Neural cell (in vitro differentiated cells): ENCODE measurements around the gene PARP3. TPM values are rescaled to one million over a fixed set of nuclear protein-coding genes. Genes with fewer than 3 reads are reported as not detected.
A peak's percentile ranks its signal among the peaks of the same experiment; 100 is the strongest.

Experiments used
- H2AFZ ChIP-seq: fragments of 200-600, 300-800 bp; sonication (generic), shearing (Covaris generic); 2 replicates; pipeline ENCODE4 v1.6.0; 2014; ENCODE audit warnings: low read depth, mild to moderate bottlenecking, antibody characterized with exemption, low read length, moderate library complexity
- H3F3A ChIP-seq: fragments of 200-600 bp; shearing (Covaris generic); 2 replicates; pipeline ENCODE4 v1.6.1; 2016; ENCODE audit warnings: mild to moderate bottlenecking, moderate library complexity, mixed read lengths, antibody characterized with exemption, low read length; ENCODE audit not compliant: insufficient read depth, poor library complexity, severe bottlenecking
- H3K27ac ChIP-seq: fragments of 200-600, 300-800 bp; sonication (generic), shearing (Covaris generic); 2 replicates; pipeline ENCODE4 v1.5.1; 2014; ENCODE audit warnings: mild to moderate bottlenecking, low read length, moderate library complexity
- H3K27me3 ChIP-seq: fragments of 300-800, 200-600 bp; sonication (generic), shearing (Covaris generic); 2 replicates; pipeline ENCODE4 v1.6.0; 2014; ENCODE audit warnings: mild to moderate bottlenecking, low read depth, low read length, moderate library complexity; ENCODE audit not compliant: insufficient read depth
- H3K36me3 ChIP-seq: fragments of 300-800, 200-600 bp; sonication (generic), shearing (Covaris generic); 2 replicates; pipeline ENCODE4 v1.5.1; 2014; ENCODE audit warnings: mild to moderate bottlenecking, antibody characterized with exemption, low read length, moderate library complexity; ENCODE audit not compliant: insufficient read depth
- H3K4me2 ChIP-seq: fragments of 300-800, 200-600 bp; sonication (generic), shearing (Covaris generic); 2 replicates; pipeline ENCODE4 v1.6.0; 2014; ENCODE audit warnings: mild to moderate bottlenecking, low read length
- H3K4me3 ChIP-seq: fragments of 300-800, 200-600 bp; sonication (generic), shearing (Covaris generic); 2 replicates; pipeline ENCODE4 v1.5.1; 2014; ENCODE audit warnings: mild to moderate bottlenecking, low read length, moderate library complexity
- H3K79me2 ChIP-seq: fragments of 200-600 bp; shearing (Covaris generic); replicated peaks from 2 replicates; pipeline ENCODE4 v1.6.0; 2014; ENCODE audit warnings: mild to moderate bottlenecking, low read length, moderate library complexity; ENCODE audit not compliant: insufficient read depth
- H3K9ac ChIP-seq: fragments of 300-800, 200-600 bp; sonication (generic), shearing (Covaris generic); 2 replicates; pipeline ENCODE4 v1.6.1; 2016; ENCODE audit warnings: mild to moderate bottlenecking, low read length, mixed read lengths
- H3K9me2 ChIP-seq: fragments of 200-600 bp; shearing (Covaris generic); 2 replicates; pipeline ENCODE4 v1.6.1; 2016; ENCODE audit warnings: mild to moderate bottlenecking, low read length, mixed read lengths; ENCODE audit not compliant: insufficient read depth
- H3K9me3 ChIP-seq: fragments of 200-600, 300-800 bp; sonication (generic), shearing (Covaris generic); 2 replicates; pipeline ENCODE4 v1.6.1; 2016; ENCODE audit warnings: mild to moderate bottlenecking, mixed run types, low read length, moderate library complexity, mixed read lengths
- H4K20me1 ChIP-seq: fragments of 200-600 bp; shearing (Covaris generic); 2 replicates; pipeline ENCODE4 v1.6.1; 2016; ENCODE audit warnings: mild to moderate bottlenecking, mixed run types; ENCODE audit not compliant: insufficient read depth
- EP300 ChIP-seq: fragments of 450-650 bp; conservative IDR thresholded peaks from 2 replicates; pipeline ENCODE4 v1.6.1; 2014; ENCODE audit warnings: antibody characterized with exemption, mild to moderate bottlenecking, moderate library complexity; ENCODE audit not compliant: poor library complexity, severe bottlenecking
- MXI1 ChIP-seq: fragments of 450-650 bp; conservative IDR thresholded peaks from 2 replicates; pipeline ENCODE4 v1.6.1; 2014; ENCODE audit warnings: antibody characterized with exemption, mild to moderate bottlenecking; ENCODE audit not compliant: poor library complexity, severe bottlenecking
- POLR2AphosphoS5 ChIP-seq: IDR thresholded peaks from 2 replicates; pipeline ENCODE4 v1.6.1; 2012
- RAD21 ChIP-seq: fragments of 450-650 bp; conservative IDR thresholded peaks from 2 replicates; pipeline ENCODE4 v1.6.1; 2014; ENCODE audit warnings: antibody characterized with exemption, mild to moderate bottlenecking, moderate library complexity
- polyA plus RNA-seq: library from polyadenylated mRNA; depleted of rRNA; stranded (reverse); fragments of >200 nt; gene quantifications from 2 replicates; pipeline ENCODE4 v1.2.3, GENCODE V29; 2014
- TF ChIP-seq, protein P1 (sequence below): fragments of 450-650 bp; IDR thresholded peaks from 2 replicates; pipeline ENCODE4 v1.5.1; 2014; ENCODE audit warnings: antibody characterized with exemption, mild to moderate bottlenecking, moderate library complexity; ENCODE audit not compliant: poor library complexity, severe bottlenecking
- TF ChIP-seq, protein P2 (sequence below): IDR thresholded peaks from 2 replicates; pipeline ENCODE4 v1.6.1; 2012; ENCODE audit warnings: borderline replicate concordance

Gene PARP3
- polyA plus RNA-seq, 1 donor from 2014 or later = 5.3 TPM

DNA sequence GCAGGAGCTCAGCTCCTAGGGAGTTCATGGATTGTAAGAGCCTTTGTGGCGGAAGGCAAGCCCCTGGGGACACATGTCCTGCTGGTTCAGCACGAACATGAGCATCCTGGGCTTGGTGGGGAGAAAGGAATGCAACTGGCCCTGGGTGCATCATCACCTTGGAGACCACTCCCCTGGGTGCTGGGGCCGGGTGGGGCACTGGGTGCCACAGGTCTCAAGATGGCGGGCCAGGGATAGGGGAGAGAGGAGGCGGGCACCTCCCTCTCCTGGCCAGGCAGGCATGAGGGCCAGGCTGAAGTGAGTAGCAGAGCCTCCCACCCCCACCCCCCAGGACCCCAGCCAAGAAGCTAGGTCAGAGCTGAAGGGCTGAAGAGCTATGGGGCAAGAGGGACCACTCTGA is 24.3 kb downstream of the PARP3 start:
- H3K4me2 ChIP-seq = peak overlapping the region; percentile 94
- no peaks in the 10 kb centered on the region for H3F3A ChIP-seq
- no peaks in the 10 kb centered on the region for H3K9me3 ChIP-seq
- no peaks in the 10 kb centered on the region for H3K27me3 ChIP-seq
- H3K27ac ChIP-seq = peak overlapping the region; percentile 67
- H4K20me1 ChIP-seq = no peaks in the 10 kb centered on the region
- no peaks in the 10 kb centered on the region for H3K36me3 ChIP-seq
- peak overlapping the region; percentile 87 for H3K9ac ChIP-seq
- TF ChIP-seq, protein P1, sequence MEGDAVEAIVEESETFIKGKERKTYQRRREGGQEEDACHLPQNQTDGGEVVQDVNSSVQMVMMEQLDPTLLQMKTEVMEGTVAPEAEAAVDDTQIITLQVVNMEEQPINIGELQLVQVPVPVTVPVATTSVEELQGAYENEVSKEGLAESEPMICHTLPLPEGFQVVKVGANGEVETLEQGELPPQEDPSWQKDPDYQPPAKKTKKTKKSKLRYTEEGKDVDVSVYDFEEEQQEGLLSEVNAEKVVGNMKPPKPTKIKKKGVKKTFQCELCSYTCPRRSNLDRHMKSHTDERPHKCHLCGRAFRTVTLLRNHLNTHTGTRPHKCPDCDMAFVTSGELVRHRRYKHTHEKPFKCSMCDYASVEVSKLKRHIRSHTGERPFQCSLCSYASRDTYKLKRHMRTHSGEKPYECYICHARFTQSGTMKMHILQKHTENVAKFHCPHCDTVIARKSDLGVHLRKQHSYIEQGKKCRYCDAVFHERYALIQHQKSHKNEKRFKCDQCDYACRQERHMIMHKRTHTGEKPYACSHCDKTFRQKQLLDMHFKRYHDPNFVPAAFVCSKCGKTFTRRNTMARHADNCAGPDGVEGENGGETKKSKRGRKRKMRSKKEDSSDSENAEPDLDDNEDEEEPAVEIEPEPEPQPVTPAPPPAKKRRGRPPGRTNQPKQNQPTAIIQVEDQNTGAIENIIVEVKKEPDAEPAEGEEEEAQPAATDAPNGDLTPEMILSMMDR = no peak
- no peak for TF ChIP-seq POLR2AphosphoS5
- no peak for TF ChIP-seq EP300
- TF ChIP-seq RAD21 = no peak
- TF ChIP-seq, protein P2, sequence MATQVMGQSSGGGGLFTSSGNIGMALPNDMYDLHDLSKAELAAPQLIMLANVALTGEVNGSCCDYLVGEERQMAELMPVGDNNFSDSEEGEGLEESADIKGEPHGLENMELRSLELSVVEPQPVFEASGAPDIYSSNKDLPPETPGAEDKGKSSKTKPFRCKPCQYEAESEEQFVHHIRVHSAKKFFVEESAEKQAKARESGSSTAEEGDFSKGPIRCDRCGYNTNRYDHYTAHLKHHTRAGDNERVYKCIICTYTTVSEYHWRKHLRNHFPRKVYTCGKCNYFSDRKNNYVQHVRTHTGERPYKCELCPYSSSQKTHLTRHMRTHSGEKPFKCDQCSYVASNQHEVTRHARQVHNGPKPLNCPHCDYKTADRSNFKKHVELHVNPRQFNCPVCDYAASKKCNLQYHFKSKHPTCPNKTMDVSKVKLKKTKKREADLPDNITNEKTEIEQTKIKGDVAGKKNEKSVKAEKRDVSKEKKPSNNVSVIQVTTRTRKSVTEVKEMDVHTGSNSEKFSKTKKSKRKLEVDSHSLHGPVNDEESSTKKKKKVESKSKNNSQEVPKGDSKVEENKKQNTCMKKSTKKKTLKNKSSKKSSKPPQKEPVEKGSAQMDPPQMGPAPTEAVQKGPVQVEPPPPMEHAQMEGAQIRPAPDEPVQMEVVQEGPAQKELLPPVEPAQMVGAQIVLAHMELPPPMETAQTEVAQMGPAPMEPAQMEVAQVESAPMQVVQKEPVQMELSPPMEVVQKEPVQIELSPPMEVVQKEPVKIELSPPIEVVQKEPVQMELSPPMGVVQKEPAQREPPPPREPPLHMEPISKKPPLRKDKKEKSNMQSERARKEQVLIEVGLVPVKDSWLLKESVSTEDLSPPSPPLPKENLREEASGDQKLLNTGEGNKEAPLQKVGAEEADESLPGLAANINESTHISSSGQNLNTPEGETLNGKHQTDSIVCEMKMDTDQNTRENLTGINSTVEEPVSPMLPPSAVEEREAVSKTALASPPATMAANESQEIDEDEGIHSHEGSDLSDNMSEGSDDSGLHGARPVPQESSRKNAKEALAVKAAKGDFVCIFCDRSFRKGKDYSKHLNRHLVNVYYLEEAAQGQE = no peak
- peak overlapping the region; percentile 60 for H2AFZ ChIP-seq
- H3K9me2 ChIP-seq = no peaks in the 10 kb centered on the region
- peaks cover 31% of the 10 kb centered on the region for H3K79me2 ChIP-seq
- peak overlapping the region; percentile 74 for H3K4me3 ChIP-seq

DNA sequence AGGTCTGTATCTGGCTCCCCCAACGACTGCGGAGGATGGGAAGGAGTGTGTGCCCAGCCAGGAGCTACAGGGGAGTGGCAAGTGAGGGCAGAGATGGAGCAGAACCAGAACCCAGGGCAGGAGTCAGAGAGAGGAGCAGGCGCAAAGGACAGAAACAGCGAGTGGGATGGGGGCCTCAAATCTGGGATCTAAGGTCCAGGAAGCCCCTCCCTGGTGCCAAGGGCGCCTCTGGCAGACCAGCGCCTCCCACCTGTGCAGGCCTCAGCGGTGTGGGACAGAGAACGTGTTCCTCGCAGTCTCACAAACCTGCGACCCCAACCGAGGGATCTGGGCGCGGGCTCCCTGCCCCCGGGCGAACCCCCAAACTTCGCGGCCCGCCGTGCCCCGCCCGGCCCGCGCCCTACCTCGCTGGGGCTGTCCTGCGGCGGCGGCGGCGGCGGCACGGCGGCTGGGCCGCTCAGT is 24.8 kb downstream of the PARP3 start:
- peaks cover 31% of the 10 kb centered on the region for H3K79me2 ChIP-seq
- H3K9me3 ChIP-seq = no peaks in the 10 kb centered on the region
- peak overlapping the region; percentile 87 for H3K9ac ChIP-seq
- H3K4me2 ChIP-seq = peak overlapping the region; percentile 94
- H2AFZ ChIP-seq = peak overlapping the region; percentile 60
- no peaks in the 10 kb centered on the region for H4K20me1 ChIP-seq
- TF ChIP-seq, protein P1 = peak; percentile 22
- TF ChIP-seq EP300 (no peak), MXI1 (peak; percentile 52)
- H3K27ac ChIP-seq = peak overlapping the region; percentile 67
- H3K9me2 ChIP-seq = no peaks in the 10 kb centered on the region
- no peaks in the 10 kb centered on the region for H3K27me3 ChIP-seq
- no peaks in the 10 kb centered on the region for H3F3A ChIP-seq
- peak overlapping the region; percentile 74 for H3K4me3 ChIP-seq
- no peaks in the 10 kb centered on the region for H3K36me3 ChIP-seq
